Measurements from ENCODE around the gene CHRNB4. TPM values are rescaled to one million over a fixed set of nuclear protein-coding genes. Genes with fewer than 3 reads are reported as not detected.

Gene CHRNB4
- total RNA-seq, 4 donors from 2014 or later: 0.27 to 0.32 TPM; not detected in 2

DNA sequence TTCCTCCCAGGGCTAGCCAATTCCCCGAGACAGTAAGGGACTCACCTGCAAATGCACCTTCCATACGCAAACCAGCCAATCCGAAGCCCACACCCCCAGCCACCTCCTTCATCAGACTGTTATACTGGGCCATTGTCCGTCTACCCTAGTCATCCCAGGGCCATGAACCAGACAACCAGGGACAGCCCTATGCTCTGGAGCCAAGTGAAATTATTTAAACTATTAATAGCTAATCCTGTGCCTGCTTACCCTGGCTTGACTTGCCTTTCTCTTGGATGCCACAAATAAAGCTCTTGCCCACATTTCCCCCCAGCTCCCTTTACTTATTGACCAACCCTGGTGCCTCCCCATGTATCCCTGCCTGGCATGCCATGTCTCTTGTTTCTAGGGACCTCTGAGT, 4.0 kb upstream of the CHRNB4 start:
- intact Hi-C loops (cut with DNase I; ENCODE audit: low total_unique reads): no loop called here
- no peak overlapping the region for H3K4me3 ChIP-seq
- DNase-seq: no peak
- H3K27me3 ChIP-seq: peaks cover 18% of the 10 kb centered on the region
- TF ChIP-seq EP300 (IDR thresholded peaks at IDR 0.05; ENCODE audit: low read depth) (no peak), POLR2A (IDR thresholded peaks at IDR 0.05) (no peak), POLR2AphosphoS5 (IDR thresholded peaks at IDR 0.05) (no peak)
- TF ChIP-seq, protein P1, sequence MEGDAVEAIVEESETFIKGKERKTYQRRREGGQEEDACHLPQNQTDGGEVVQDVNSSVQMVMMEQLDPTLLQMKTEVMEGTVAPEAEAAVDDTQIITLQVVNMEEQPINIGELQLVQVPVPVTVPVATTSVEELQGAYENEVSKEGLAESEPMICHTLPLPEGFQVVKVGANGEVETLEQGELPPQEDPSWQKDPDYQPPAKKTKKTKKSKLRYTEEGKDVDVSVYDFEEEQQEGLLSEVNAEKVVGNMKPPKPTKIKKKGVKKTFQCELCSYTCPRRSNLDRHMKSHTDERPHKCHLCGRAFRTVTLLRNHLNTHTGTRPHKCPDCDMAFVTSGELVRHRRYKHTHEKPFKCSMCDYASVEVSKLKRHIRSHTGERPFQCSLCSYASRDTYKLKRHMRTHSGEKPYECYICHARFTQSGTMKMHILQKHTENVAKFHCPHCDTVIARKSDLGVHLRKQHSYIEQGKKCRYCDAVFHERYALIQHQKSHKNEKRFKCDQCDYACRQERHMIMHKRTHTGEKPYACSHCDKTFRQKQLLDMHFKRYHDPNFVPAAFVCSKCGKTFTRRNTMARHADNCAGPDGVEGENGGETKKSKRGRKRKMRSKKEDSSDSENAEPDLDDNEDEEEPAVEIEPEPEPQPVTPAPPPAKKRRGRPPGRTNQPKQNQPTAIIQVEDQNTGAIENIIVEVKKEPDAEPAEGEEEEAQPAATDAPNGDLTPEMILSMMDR (IDR thresholded peaks at IDR 0.05): no peak
- no peak overlapping the region for H3K27ac ChIP-seq
- H3K4me1 ChIP-seq: peaks cover 8 to 14% (median 12%) of the 10 kb centered on the region in 4 donors
- WGBS, 2 donors (ENCODE audit: low coverage in 1 of 2): 93% methylated on average over 4 of the region's 4 CpGs; no CpG with 5 or more reads in 1 of the 2 donors
- in situ Hi-C loops (cut with MboI; ENCODE audit: low pct_ligation_motif_present in 1 of 4, low pct_unique_long_range_greater_than_20kb in 1 of 4, low sequenced_read_pairs in 3 of 4): no loop called here
- no peaks in the 10 kb centered on the region for H3K9me3 ChIP-seq
- no peaks in the 10 kb centered on the region for H3K36me3 ChIP-seq

DNA sequence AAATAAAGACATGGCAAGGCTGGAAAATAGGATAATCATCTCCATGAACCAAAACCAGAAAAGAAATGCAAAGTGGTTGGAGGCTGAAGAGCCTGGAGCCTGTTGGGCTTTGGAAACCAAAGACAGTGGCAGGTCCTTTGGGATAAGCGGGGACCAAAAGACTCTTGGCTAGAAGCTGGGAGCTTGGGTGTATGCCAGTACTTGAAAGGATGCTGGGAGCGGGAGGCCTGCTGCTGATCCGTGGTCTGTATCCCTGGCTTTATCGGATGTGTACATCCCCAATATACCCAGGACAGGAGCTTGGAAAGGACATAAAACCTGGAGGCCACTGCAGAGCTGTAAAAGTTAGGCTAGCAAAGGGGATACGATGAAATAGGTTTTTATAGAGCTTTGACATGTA, 1.3 kb upstream of the CHRNB4 start:
- Histone ChIP-seq H3K4me3 (no peak overlapping the region), H3K36me3 (no peaks in the 10 kb centered on the region), H3K27ac (no peak overlapping the region), H3K4me1 (peaks cover 8 to 14% (median 12%) of the 10 kb centered on the region in 4 donors), H3K9me3 (no peaks in the 10 kb centered on the region), H3K27me3 (peaks cover 24% of the 10 kb centered on the region)
- in situ Hi-C loops (cut with MboI; ENCODE audit: low pct_ligation_motif_present in 1 of 4, low pct_unique_long_range_greater_than_20kb in 1 of 4, low sequenced_read_pairs in 3 of 4): no loop called here
- no peak for TF ChIP-seq POLR2A (IDR thresholded peaks at IDR 0.05)
- TF ChIP-seq POLR2AphosphoS5 (IDR thresholded peaks at IDR 0.05): no peak
- no peak for TF ChIP-seq EP300 (IDR thresholded peaks at IDR 0.05; ENCODE audit: low read depth)
- TF ChIP-seq, protein P1 (IDR thresholded peaks at IDR 0.05): no peak
- no peak for DNase-seq
- intact Hi-C loops (cut with DNase I; ENCODE audit: low total_unique reads): no loop called here
- 85 to 91% methylated on average over 5 of the region's 5 CpGs for WGBS, 2 donors (ENCODE audit: low coverage in 1 of 2)

DNA sequence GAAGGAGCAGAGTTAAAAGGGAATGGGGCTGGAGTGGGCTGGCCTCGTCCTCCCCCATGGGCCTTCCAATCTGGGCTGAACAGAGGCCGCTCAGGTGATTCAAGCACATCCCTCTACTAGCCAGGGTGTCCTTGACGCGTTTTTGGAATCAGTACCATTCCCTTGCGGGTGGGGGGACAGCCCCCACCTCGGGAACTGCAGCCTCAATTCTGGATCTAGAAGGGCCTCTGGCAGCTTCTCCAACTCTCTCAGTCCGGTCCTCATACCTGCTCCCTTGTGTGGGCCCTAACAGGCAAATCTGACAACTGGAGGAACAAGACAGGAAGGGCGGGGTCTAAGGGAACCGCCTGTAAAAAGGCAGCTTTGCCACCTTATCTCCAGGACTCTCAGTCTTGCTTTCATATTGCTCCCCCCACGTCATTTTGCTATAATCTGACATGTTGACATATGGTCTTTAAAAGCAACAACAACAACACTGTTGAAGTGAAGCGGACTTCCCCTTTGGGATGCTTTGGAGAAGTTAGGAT, 802 bp upstream of the CHRNB4 start:
- Histone ChIP-seq H3K27me3 (peaks cover 24% of the 10 kb centered on the region), H3K9me3 (no peaks in the 10 kb centered on the region), H3K27ac (no peak overlapping the region), H3K4me3 (no peak overlapping the region), H3K36me3 (no peaks in the 10 kb centered on the region), H3K4me1 (peaks cover 8 to 14% (median 12%) of the 10 kb centered on the region in 4 donors)
- TF ChIP-seq POLR2AphosphoS5 (IDR thresholded peaks at IDR 0.05) (no peak), POLR2A (IDR thresholded peaks at IDR 0.05) (no peak), EP300 (IDR thresholded peaks at IDR 0.05; ENCODE audit: low read depth) (no peak)
- TF ChIP-seq, protein P1 (IDR thresholded peaks at IDR 0.05): no peak
- DNase-seq: no peak
- intact Hi-C loops (cut with DNase I; ENCODE audit: low total_unique reads): no loop called here
- in situ Hi-C loops (cut with MboI; ENCODE audit: low pct_ligation_motif_present in 1 of 4, low pct_unique_long_range_greater_than_20kb in 1 of 4, low sequenced_read_pairs in 3 of 4): no loop called here
- 76 to 100% methylated on average over 4 to 11 of the region's 11 CpGs for WGBS, 2 donors (ENCODE audit: low coverage in 1 of 2)

DNA sequence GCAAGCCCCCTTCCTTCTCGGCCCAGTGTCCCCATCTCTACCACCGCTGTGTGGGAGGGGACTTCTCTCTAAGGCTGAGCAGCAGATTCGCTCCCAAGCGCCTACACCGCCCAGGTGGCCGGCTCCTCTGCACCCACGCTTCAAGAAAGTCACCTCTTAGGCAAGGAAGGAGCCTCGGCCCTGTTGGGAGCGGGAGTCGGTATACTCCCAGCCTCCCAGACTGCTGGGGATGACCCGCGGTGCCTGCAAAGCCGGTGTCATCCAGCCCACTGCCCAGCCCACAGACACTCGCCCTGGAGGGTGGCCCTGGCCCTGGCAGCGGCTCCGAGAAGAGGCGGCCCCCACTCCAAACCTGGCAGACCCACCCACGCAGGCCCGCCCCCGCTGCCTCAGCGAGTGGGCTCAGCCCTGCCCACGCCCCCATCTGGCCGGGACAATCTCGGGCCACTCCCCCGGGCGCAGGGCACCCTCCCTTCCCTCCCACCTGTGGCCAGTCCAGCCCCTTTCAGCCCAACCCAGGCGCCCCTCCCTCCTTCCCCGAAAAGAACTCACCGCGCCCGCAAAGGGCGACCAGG, 396 bp downstream of the CHRNB4 start:
- peak overlapping the region; percentile 33 to 52 (median 42) for H3K4me3 ChIP-seq
- TF ChIP-seq EP300 (IDR thresholded peaks at IDR 0.05; ENCODE audit: low read depth) (no peak), POLR2AphosphoS5 (IDR thresholded peaks at IDR 0.05) (no peak), POLR2A (IDR thresholded peaks at IDR 0.05) (no peak)
- TF ChIP-seq, protein P1 (IDR thresholded peaks at IDR 0.05): no peak
- H3K9me3 ChIP-seq: no peaks in the 10 kb centered on the region
- intact Hi-C loops (cut with DNase I; ENCODE audit: low total_unique reads) (no loop called here), in situ Hi-C loops (cut with MboI; ENCODE audit: low pct_ligation_motif_present in 1 of 4, low pct_unique_long_range_greater_than_20kb in 1 of 4, low sequenced_read_pairs in 3 of 4) (no loop called here)
- H3K36me3 ChIP-seq: no peaks in the 10 kb centered on the region
- WGBS, 2 donors (ENCODE audit: low coverage in 1 of 2): 33% methylated on average over 13 of the region's 32 CpGs; no CpG with 5 or more reads in 1 of the 2 donors
- peak; percentile 42 for DNase-seq
- peaks cover 8 to 14% (median 12%) of the 10 kb centered on the region in 4 donors for H3K4me1 ChIP-seq
- no peak overlapping the region for H3K27ac ChIP-seq
- H3K27me3 ChIP-seq: peaks cover 24% of the 10 kb centered on the region
